Immature natural killer cell (primary cell): Measurements from ENCODE around the gene PIK3R3. TPM values are rescaled to one million over a fixed set of nuclear protein-coding genes. Genes with fewer than 3 reads are reported as not detected.
"Not testable (repeated sequence)": the region's sequence is repeated elsewhere in the genome, so short reads cannot be mapped to it uniquely, and the experiment has no call there.

ENCODE experiments used
- DNase-seq, 3 donors: peaks; one replicate each; pipeline ENCODE4 v3.0.0; 2022; ENCODE audit warnings: mixed read lengths in 1 of 3
- H3K27ac Mint-ChIP-seq, 6 donors: one replicate each; pipeline ENCODE4 v1.8.0; 2020; ENCODE audit warnings: mixed read lengths in 6 of 6, mild to moderate bottlenecking in 5 of 6, inconsistent platforms in 4 of 6, moderate library complexity in 3 of 6
- H3K27me3 Mint-ChIP-seq, 3 donors: one replicate each; pipeline ENCODE4 v1.8.0; 2020 to 2021; ENCODE audit warnings: low read depth in 3 of 3, mild to moderate bottlenecking in 3 of 3, mixed read lengths in 3 of 3, moderate library complexity in 3 of 3, inconsistent platforms in 1 of 3
- H3K36me3 Mint-ChIP-seq, 3 donors: one replicate each; pipeline ENCODE4 v1.8.0; 2020; ENCODE audit warnings: mixed read lengths in 3 of 3, inconsistent platforms in 2 of 3, mild to moderate bottlenecking in 2 of 3
- H3K4me1 Mint-ChIP-seq, 2 donors: one replicate each; pipeline ENCODE4 v1.8.0; 2020; ENCODE audit warnings: inconsistent platforms in 2 of 2, mild to moderate bottlenecking in 2 of 2, mixed read lengths in 2 of 2, moderate library complexity in 1 of 2
- H3K4me3 Mint-ChIP-seq, 5 donors: one replicate each; pipeline ENCODE4 v1.8.0; 2020; ENCODE audit warnings: mild to moderate bottlenecking in 5 of 5, mixed read lengths in 5 of 5, inconsistent platforms in 3 of 5, moderate library complexity in 3 of 5
- H3K9me3 Mint-ChIP-seq, 6 donors: one replicate each; pipeline ENCODE4 v1.8.0; 2020; ENCODE audit warnings: mild to moderate bottlenecking in 6 of 6, mixed read lengths in 6 of 6, inconsistent platforms in 4 of 6, moderate library complexity in 3 of 6
- polyA plus RNA-seq, 3 donors: library from polyadenylated mRNA; unstranded; fragments of 300-500 nt; fragmentation: Illumina TruSeq; gene quantifications; one replicate each; pipeline ENCODE4 v1.2.3, GENCODE V29; 2021

The PIK3R3 gene
- polyA plus RNA-seq, 3 donors from 2014 or later: 1.6 to 7.7 (median 3.7) TPM

DNA sequence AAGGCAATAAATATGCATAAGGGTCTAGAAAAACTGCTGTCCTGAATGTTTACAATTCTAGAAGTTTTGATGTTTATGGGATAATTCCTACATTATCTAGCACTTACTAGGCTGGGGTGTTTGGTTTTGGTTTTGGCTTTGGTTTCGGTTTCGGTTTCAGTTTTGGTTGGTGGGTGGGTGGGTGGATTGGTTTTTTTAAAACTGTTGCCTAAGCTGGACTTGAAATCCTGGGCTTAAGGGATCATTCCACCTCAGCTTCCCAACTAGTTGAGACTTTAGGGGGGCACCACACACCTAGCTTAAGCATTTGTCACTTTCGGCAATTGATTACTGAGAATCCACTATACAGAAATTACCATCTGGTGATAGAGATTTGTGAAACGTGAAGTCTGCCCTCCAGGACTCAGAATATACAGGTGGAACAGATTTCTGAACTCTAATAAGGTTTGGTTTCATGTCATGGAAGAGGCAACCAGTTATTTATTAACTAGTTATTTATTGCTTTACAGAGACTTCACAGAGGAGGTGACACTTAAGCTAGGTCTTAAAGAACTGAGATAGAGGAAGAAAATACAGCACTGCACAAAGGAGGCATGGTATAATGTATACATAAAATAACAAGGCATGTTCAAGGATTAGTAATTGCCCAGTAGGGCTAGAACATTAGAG is 69.6 kb downstream of the PIK3R3 start:
- Mint-ChIP-seq H3K4me3 (peak overlapping the region; percentile 20 to 67 (median 44)), H3K4me1 (peaks cover 22 to 33% of the 10 kb centered on the region in 2 donors), H3K27ac (peak overlapping the region in 5 of 6 donors; percentile 34 to 90 (median 51)), H3K27me3 (peaks cover 2 to 4% (median 4%) of the 10 kb centered on the region in 3 donors), H3K9me3 (no peaks in the 10 kb centered on the region), H3K36me3 (peaks cover 6 to 16% (median 13%) of the 10 kb centered on the region in 3 donors)
- peak; percentile 31 to 44 (median 40) for DNase-seq

DNA sequence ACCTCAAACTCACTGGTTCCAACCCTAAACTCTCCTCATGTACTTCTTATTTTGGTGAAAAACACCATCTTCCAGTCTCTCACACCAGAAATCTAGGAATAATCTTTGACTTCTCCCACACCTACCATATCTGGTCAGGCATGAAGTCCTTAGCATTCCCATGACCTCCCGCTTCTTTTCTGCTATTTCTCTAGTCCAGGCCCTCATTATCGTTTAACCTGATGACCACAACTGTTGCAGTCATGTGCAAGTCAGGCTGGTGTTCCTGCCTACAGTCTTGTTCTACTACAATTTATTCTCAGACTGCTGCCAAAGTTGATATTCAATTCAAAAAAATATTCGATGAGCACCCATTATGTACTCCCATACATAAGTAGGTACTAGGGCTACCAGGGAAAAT is 71.3 kb downstream of the PIK3R3 start:
- peaks cover 2 to 4% (median 4%) of the 10 kb centered on the region in 3 donors for H3K27me3 Mint-ChIP-seq
- H3K9me3 Mint-ChIP-seq: no peaks in the 10 kb centered on the region
- peaks cover 13 to 25% (median 18%) of the 10 kb centered on the region in 3 donors for H3K36me3 Mint-ChIP-seq
- H3K4me1 Mint-ChIP-seq: peaks cover 22 to 33% of the 10 kb centered on the region in 2 donors
- DNase-seq: no peak
- no peak overlapping the region for H3K4me3 Mint-ChIP-seq
- H3K27ac Mint-ChIP-seq: peak overlapping the region in 1 of 6 donors; percentile 6

- H3K36me3 Mint-ChIP-seq: peaks cover 16 to 30% (median 18%) of the 10 kb centered on the region in 3 donors
- DNase-seq: no peak
- H3K9me3 Mint-ChIP-seq: no peaks in the 10 kb centered on the region
- peaks cover 2 to 4% (median 4%) of the 10 kb centered on the region in 3 donors for H3K27me3 Mint-ChIP-seq
- H3K4me3 Mint-ChIP-seq: no peak overlapping the region
- peaks cover 10 to 19% of the 10 kb centered on the region in 2 donors for H3K4me1 Mint-ChIP-seq
- H3K27ac Mint-ChIP-seq: no peak overlapping the region
Observed at GRCh38 chr1:46058936-46059335, 73.5 kb downstream of the PIK3R3 start.

DNA sequence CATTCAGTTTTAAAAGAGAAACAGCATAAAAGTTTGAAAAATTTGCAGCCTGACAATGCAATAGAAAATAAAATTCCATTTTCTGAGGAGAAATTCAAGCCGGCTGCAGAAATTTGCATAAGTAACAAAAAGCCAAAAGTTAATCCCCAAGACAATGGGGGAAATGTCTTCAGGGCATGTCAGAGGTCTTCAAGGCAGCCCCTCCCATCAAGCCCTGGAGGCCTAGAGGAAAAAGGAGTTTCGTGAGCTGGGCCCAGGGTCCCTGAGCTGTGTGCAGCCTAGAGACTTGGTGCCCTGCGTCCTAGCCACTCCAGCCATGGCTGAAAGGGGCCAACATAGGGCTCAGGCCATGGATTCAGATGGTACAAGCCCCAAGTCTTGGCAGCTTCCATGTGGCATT is 74.6 kb downstream of the PIK3R3 start:
- Mint-ChIP-seq H3K9me3 (no peaks in the 10 kb centered on the region), H3K27ac (no peak overlapping the region), H3K4me1 (peaks cover 7 to 9% of the 10 kb centered on the region in 2 donors), H3K27me3 (peaks cover 2 to 4% (median 2%) of the 10 kb centered on the region in 3 donors), H3K36me3 (peaks cover 16 to 33% (median 18%) of the 10 kb centered on the region in 3 donors), H3K4me3 (no peak overlapping the region)
- DNase-seq: no peak

DNA sequence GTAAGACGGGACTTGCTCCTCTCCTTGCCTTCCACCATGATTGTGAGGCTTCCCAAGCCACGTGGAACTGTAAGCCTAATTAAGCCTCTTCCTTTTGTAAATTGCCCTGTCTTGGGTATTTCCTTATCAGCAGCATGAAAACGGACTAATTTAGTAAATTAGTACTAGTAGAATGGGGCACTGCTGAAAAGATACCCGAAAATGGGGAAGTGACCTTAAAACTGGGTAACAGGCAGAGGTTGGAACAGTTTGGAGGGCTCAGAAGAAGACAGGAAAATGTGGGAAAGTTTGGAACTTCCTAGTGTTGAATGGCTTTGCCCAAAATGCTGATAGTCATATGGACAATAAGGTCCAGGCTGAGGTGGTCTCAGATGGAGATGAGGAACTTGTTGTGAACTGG is 75.2 kb downstream of the PIK3R3 start:
- DNase-seq, H3K27ac Mint-ChIP-seq, H3K4me1 Mint-ChIP-seq, H3K4me3 Mint-ChIP-seq, H3K27me3 Mint-ChIP-seq, H3K9me3 Mint-ChIP-seq: not testable (repeated sequence)
- H3K36me3 Mint-ChIP-seq: peaks cover 16 to 33% (median 18%) of the 10 kb centered on the region in 3 donors

- no peak for DNase-seq
- Mint-ChIP-seq H3K27me3 (peaks cover 0 to 2% (median 0%) of the 10 kb centered on the region in 3 donors), H3K4me1 (peaks cover 0 to under 1% of the 10 kb centered on the region in 2 donors), H3K36me3 (peaks cover 13 to 26% (median 14%) of the 10 kb centered on the region in 3 donors), H3K4me3 (no peak overlapping the region), H3K27ac (no peak overlapping the region), H3K9me3 (no peaks in the 10 kb centered on the region)
Observed at GRCh38 chr1:46056325-46056724, 76.1 kb downstream of the PIK3R3 start.

DNA sequence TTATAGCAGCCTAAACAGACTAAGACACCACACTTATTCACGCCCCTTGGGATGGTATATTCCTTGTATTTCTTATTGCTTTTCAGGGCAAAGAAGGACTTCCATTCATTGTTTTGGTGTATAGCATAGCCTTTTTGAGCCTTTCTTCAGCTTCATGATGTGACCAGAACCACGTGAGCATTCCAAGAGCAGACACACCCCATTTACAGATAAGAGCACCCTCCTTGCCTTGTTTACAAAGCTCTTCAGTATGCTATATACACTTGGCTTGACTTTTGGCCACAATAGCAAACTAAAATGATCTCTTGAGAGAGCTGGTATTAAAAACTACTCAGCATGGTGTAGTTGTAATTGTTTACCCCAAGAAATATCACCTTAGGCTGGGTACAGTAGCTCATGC is 78.7 kb downstream of the PIK3R3 start:
- no peak overlapping the region for H3K4me3 Mint-ChIP-seq
- no peaks in the 10 kb centered on the region for H3K9me3 Mint-ChIP-seq
- peaks cover 10 to 16% (median 11%) of the 10 kb centered on the region in 3 donors for H3K36me3 Mint-ChIP-seq
- peaks cover 0 to 2% (median 0%) of the 10 kb centered on the region in 3 donors for H3K27me3 Mint-ChIP-seq
- H3K4me1 Mint-ChIP-seq: no peaks in the 10 kb centered on the region
- H3K27ac Mint-ChIP-seq: no peak overlapping the region
- no peak for DNase-seq

DNA sequence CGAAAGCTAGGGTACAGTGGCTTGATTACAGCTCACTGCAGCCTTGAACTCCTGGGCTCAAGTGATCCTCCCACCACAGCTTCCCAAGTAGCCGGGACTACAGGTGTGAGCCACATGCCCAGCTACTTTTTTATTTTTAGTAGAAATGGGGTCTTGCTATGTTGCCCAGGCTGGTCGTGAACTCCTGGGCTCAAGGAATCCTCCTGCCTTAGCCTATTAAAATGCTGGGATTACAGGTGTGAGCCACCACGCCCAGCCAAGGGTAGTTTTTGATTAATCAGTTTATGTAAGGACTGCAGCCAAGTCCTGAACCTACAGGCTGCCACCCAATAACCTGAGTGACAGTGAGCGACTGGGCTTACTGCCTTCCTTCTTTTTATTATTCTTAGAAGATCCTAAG is 88.3 kb downstream of the PIK3R3 start:
- DNase-seq: no peak
- H3K4me3 Mint-ChIP-seq: no peak overlapping the region

DNA sequence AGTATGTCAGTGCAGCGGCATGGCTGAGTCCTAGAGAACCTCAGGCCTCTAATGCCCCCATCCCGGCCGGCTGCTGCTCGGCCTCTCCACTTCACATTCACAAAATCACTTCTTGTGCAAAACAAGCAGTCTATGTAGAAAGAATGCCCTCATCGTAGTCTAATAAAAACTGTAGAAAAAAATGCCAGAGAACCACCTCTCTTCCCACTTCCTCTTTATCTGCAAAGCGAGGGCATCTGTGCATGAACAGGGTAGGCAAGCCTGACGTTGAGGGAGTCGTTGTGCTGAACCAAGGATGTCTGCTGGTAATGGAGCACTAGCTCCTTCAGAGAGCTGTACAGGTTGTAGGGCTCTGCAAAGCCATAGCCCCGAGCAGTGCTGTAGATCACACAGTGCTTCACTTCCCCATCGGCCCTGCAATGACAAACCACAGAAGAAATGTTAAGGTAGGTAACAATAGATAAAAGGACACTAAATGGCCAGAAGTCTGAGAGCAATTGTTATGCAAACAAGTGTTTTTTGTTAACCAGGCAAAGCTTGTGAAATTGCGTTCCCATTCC is 88.9 kb downstream of the PIK3R3 start:
- peak overlapping the region in 1 of 5 donors; percentile 52 for H3K4me3 Mint-ChIP-seq
- peak overlapping the region in 3 of 6 donors; percentile 2 to 19 (median 18) for H3K27ac Mint-ChIP-seq
- no peaks in the 10 kb centered on the region for H3K9me3 Mint-ChIP-seq
- H3K27me3 Mint-ChIP-seq: peaks cover 0 to 1% (median 0%) of the 10 kb centered on the region in 3 donors
- DNase-seq: no peak
- H3K36me3 Mint-ChIP-seq: peaks cover 4 to 8% (median 6%) of the 10 kb centered on the region in 3 donors
- H3K4me1 Mint-ChIP-seq: peaks cover 9 to 13% of the 10 kb centered on the region in 2 donors

More for the DNA sequence above, 88.3 kb downstream of the PIK3R3 start:
- Mint-ChIP-seq H3K27ac (no peak overlapping the region), H3K36me3 (peaks cover 4 to 8% (median 6%) of the 10 kb centered on the region in 3 donors), H3K9me3 (no peaks in the 10 kb centered on the region), H3K4me1 (peaks cover 9 to 13% of the 10 kb centered on the region in 2 donors), H3K27me3 (peaks cover 0 to 1% (median 0%) of the 10 kb centered on the region in 3 donors)

- H3K36me3 Mint-ChIP-seq: peaks cover 4 to 6% (median 4%) of the 10 kb centered on the region in 3 donors
- no peak for DNase-seq
- H3K27ac Mint-ChIP-seq: no peak overlapping the region
- no peaks in the 10 kb centered on the region for H3K9me3 Mint-ChIP-seq
- no peaks in the 10 kb centered on the region for H3K27me3 Mint-ChIP-seq
- no peak overlapping the region for H3K4me3 Mint-ChIP-seq
- peaks cover 9 to 13% of the 10 kb centered on the region in 2 donors for H3K4me1 Mint-ChIP-seq
Observed at GRCh38 chr1:46041974-46042373, 90.5 kb downstream of the PIK3R3 start.

GRCh38 chr1:46041551-46041950 is 90.9 kb downstream of the PIK3R3 start:
- no peak for DNase-seq
- H3K36me3 Mint-ChIP-seq: peaks cover 4 to 6% (median 4%) of the 10 kb centered on the region in 3 donors
- no peak overlapping the region for H3K4me3 Mint-ChIP-seq
- no peaks in the 10 kb centered on the region for H3K9me3 Mint-ChIP-seq
- H3K27me3 Mint-ChIP-seq: no peaks in the 10 kb centered on the region
- H3K4me1 Mint-ChIP-seq: peaks cover 9 to 13% of the 10 kb centered on the region in 2 donors
- H3K27ac Mint-ChIP-seq: no peak overlapping the region

DNA sequence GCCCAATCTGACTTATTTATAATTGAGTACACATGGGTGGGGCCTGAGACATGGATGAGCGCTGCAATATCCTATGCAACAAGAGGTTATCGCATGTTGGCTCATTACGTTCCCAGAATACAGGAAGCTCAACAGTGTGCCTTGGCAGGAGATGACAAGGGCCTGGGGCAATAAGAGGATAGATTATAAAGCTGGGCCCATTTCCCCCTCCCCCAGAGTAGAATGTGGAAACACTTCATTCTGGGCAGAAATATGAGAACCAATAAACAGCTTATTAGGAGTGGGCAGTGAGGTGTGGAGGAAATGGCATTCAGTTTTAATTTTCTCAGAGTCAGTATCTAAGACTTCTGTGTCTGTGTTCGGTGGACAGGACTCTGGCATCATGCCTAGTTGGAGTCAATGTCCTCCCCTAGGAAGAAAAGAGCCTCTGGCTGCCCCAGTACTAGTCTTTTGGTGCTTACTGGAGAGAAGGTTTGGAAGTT is 92.8 kb downstream of the PIK3R3 start:
- H3K4me3 Mint-ChIP-seq: no peak overlapping the region
- no peaks in the 10 kb centered on the region for H3K9me3 Mint-ChIP-seq
- no peak overlapping the region for H3K27ac Mint-ChIP-seq
- peaks cover 9 to 13% of the 10 kb centered on the region in 2 donors for H3K4me1 Mint-ChIP-seq
- no peaks in the 10 kb centered on the region for H3K27me3 Mint-ChIP-seq
- DNase-seq: no peak
- peaks cover 0 to 4% (median 4%) of the 10 kb centered on the region in 3 donors for H3K36me3 Mint-ChIP-seq

DNA sequence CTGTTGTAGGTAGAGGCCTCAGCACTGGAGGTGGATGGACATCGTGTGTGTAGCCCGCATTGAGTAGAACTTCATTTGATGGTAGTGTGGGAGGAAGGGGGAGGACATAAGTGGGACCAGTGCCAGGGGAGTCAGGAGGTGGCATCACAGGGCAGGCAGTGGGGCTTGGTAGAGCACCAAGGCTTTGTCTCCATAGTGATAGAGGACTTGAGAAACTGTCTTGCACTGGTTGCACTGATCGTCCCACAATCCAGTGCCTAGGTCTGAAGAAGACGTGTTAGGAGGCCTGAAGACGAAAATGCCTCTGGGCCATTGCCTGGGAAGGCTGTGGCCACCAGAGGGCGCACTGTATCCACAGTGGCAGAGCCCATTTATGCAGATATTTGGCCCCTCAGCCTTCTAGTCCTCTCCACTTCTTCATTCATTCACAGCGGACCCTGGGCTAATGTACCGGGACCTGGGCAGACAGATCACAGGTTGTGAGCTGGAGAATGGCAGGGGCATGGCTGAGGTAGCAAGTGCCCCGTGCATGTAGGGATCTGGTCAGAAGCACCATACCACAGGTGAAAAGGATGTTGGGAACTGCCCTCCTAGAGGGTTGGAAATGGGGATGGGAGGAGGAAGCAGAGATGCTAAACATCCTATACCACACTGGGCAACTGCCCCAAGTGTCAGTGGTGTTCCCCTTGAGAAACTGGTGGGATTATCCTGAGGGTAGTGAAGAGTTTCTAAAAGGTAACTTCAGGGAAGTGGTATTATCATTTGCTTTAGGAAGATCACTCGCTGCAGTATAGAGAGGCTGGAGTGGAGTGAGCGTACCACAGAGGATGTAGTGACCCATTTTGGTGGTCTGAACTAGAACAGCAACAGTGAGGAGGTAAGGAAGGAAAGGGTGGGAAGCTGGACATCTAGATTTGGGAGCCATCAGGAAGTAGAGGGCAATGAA is 95.3 kb downstream of the PIK3R3 start:
- Mint-ChIP-seq H3K27me3 (no peaks in the 10 kb centered on the region), H3K9me3 (no peaks in the 10 kb centered on the region), H3K4me3 (no peak overlapping the region), H3K4me1 (no peaks in the 10 kb centered on the region), H3K36me3 (no peaks in the 10 kb centered on the region), H3K27ac (no peak overlapping the region)
- DNase-seq: peak; percentile 70 to 77 (median 70)
